ENCODE data around the gene HOXA7.

HOXA7 gene

GRCh38 chr7:27104341-27105058 lies 52.0 kb downstream of the HOXA7 start:
- no peak for DNase-seq
